GM19025 (cell line): Measurements from ENCODE around the gene GDF10.

Source experiments
- ATAC-seq: cut with Tn5 transposase; IDR thresholded peaks from one replicate; pipeline ENCODE4 v1.9.1; 2021; ENCODE audit warnings: mild to moderate bottlenecking, low read depth, moderate library complexity; ENCODE audit not compliant: unreplicated experiment

The GDF10 gene

DNA sequence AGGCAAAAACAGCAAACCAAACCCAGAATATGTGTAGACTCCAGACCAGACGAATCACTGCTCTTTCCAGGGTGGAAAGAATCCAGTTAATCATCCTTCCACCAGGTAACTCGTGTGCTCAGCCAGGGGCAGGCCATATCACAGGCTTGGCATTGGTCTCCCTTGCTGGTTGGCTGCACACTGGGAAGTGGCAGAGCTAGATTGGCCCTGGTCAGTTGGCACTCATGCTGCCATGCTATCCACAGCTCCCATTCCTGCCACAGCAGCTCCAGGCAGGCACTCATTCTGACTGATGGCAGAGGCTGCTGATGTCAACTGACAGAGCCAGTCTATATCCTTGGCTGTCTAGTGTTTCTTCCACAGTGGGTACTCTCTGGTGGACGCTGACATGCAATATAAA, 9.7 kb upstream of the GDF10 start:
- ATAC-seq = no peak

DNA sequence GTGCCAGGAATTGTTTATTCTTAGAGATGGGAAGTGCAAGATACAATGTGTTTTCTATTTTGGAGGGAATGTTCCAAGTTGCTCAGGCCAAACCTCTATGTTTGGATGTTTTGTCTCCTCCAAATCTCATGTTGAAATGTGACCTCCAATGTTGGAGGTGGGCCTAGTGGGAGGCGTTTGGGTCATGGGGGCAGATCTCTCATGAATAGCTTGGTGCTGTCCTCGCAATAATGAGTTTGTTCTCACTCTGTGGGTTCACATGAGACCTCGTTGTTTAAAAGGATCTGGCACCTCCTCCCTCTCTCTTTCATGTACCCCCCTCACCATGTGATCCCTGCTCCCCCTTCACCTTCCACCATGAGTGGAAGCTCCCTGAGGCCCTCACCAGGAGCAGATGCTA, 8.3 kb upstream of the GDF10 start:
- no peak for ATAC-seq

GRCh38 chr10:47294057-47294456, 5.9 kb upstream of the GDF10 start:
- ATAC-seq = no peak

DNA sequence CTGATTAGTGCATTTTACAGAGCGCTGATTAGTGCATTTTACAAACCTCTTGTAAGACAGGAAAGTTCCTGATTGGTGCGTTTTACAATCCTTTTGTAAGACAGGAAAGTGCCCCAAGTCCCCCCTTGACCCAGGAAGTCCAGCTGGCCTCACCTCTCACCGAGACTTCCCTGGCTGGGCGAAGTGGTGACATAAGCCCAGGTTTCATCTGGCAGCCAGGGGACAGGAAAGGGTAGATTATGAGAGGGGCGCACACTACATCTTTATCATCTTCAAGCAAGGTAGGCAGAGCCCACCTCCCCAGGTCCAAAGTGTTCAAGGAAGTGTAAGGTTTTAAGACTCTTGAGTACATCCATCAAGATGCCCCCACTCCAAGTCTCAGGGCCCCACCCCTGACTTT, 5.5 kb upstream of the GDF10 start:
- no peak for ATAC-seq

GRCh38 chr10:47295411-47295810, 4.6 kb upstream of the GDF10 start:
- no peak for ATAC-seq

GRCh38 chr10:47296156-47296894, 3.7 kb upstream of the GDF10 start:
- ATAC-seq = no peak

GRCh38 chr10:47296941-47297340, 3.1 kb upstream of the GDF10 start:
- no peak for ATAC-seq

- no peak for ATAC-seq
Measured at GRCh38 chr10:47297866-47298540, 2.0 kb upstream of the GDF10 start.

- no peak for ATAC-seq
Measured at GRCh38 chr10:47298715-47299114, 1.3 kb upstream of the GDF10 start.

DNA sequence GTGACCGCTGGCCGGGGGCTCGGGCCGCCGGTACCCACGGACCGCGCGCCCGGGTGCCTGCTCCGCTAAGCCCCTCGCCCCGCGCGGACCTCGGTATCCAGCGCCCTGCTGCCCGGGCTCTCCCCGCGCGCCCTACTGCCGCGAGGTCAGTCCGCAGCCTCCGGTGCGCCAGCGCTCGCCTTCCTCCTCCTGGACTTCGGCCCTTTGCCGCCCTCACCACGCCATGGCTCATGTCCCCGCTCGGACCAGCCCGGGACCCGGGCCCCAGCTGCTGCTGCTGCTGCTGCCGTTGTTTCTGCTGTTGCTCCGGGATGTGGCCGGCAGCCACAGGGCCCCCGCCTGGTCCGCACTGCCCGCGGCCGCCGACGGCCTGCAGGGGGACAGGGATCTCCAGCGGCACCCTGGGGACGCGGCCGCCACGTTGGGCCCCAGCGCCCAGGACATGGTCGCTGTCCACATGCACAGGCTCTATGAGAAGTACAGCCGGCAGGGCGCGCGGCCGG, 483 bp downstream of the GDF10 start:
- ATAC-seq = no peak

GRCh38 chr10:47301833-47302232, 1.8 kb downstream of the GDF10 start:
- no peak for ATAC-seq

- no peak for ATAC-seq
Measured at GRCh38 chr10:47303105-47303504, 3.1 kb downstream of the GDF10 start.

- ATAC-seq = no peak
Measured at GRCh38 chr10:47303866-47304265, 3.9 kb downstream of the GDF10 start.

DNA sequence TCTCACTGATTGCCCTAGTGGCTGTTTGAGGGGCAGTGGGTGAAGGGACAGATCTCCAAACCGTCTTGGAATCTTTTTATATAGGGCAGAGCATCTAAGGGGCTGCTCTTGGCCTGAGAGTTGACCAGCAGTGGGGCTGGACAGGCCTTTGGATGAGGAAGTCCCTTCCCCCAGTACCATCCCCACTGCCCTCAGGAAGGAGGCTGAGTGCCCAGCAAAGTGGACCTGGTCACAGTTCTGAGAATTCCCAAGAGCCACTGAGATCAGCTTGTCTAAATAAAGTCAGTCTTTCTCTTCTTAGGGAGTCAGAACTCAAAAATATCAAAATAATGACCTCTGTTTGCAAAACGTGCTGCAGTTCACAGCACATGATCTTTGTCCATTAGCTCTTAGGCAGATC, 5.6 kb downstream of the GDF10 start:
- no peak for ATAC-seq

GRCh38 chr10:47306387-47307210, 6.6 kb downstream of the GDF10 start:
- ATAC-seq = no peak

DNA sequence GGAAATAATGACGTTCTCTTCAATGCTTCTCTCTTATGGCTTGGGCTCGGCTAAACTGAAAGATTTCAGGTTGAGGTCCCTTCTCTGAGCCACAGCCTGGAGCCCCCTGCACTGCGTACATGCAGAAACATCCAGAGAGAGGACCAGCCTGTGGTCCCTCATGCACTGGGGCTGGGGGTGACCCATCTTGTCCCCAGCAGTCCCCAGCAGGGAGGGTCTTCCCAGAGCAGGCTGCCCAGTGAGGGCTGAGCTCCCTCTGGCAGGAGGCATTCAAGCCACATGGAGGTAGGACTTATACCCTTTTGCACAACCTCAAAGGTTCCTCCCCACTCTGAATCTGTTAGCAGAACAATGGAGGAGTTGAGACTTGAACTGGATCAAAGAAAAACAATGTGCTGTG, 7.4 kb downstream of the GDF10 start:
- ATAC-seq = no peak

DNA sequence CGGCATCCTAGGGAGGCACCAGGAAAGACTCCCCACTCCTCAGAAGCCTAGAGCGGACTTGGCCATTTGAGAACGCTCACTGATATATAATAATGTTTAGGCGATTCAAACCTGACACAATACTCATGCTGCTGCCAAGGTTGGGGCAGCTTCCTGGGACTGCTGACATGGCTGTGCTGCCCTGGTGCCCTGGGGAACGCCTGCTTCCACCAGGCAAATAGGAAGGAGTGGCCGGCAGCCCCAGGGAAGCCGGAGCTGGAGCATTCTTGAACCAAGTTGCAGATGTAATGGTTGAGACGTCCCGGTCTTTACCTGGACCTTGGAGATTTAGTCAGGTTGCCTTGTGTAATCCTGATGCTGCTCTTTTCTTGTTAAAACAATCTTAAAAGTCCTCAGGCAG, 8.8 kb downstream of the GDF10 start:
- no peak for ATAC-seq

DNA sequence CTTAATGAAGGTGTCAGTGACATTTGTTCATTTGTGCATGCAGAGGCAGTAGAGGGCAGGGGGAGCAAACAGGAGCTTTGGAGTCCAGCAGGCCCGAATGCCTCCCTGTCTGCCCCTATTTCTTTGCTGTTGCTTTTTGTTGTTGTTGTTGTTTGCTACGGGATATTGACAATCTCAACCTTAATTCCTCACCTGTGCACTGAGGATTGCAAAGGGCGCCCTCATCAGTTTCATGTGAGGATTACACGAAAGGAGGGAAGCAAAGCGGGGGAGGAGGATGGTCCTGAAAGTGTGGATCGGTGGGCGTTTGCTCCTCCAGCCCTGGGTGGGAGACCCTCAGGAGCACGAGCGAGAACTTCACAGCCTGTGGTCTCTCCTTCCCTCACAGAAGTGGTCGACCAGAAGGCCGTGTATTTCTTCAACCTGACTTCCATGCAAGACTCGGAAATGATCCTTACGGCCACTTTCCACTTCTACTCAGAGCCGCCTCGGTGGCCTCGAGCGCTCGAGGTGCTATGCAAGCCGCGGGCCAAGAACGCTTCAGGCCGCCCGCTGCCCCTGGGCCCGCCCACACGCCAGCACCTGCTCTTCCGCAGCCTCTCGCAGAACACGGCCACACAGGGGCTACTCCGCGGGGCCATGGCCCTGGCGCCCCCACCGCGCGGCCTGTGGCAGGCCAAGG, 9.6 kb downstream of the GDF10 start:
- no peak for ATAC-seq

DNA sequence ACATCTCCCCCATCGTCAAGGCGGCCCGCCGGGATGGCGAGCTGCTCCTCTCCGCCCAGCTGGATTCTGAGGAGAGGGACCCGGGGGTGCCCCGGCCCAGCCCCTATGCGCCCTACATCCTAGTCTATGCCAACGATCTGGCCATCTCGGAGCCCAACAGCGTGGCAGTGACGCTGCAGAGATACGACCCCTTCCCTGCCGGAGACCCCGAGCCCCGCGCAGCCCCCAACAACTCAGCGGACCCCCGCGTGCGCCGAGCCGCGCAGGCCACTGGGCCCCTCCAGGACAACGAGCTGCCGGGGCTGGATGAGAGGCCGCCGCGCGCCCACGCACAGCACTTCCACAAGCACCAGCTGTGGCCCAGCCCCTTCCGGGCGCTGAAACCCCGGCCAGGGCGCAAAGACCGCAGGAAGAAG, 10.1 kb downstream of the GDF10 start:
- no peak for ATAC-seq

GRCh38 chr10:47311193-47311931, 11.4 kb downstream of the GDF10 start:
- no peak for ATAC-seq
